Measurements from ENCODE around the gene TBX19.

The TBX19 gene

GRCh38 chr1:168279253-168279652 lies 1.4 kb upstream of the TBX19 start:
- in situ Hi-C loops (cut with MboI; ENCODE audit: low sequenced_read_pairs), result no loop called here

GRCh38 chr1:168281603-168282325 lies 1.1 kb downstream of the TBX19 start:
- in situ Hi-C loops (cut with MboI; ENCODE audit: low sequenced_read_pairs), result no loop called here

- in situ Hi-C loops (cut with MboI; ENCODE audit: low sequenced_read_pairs), result no loop called here
Measured at GRCh38 chr1:168285521-168285790, 4.8 kb downstream of the TBX19 start.

GRCh38 chr1:168285971-168286927 lies 5.6 kb downstream of the TBX19 start:
- in situ Hi-C loops (cut with MboI; ENCODE audit: low sequenced_read_pairs), result no loop called here

- in situ Hi-C loops (cut with MboI; ENCODE audit: low sequenced_read_pairs), result no loop called here
Measured at GRCh38 chr1:168287237-168287664, 6.6 kb downstream of the TBX19 start.

GRCh38 chr1:168288311-168289052 lies 7.8 kb downstream of the TBX19 start:
- in situ Hi-C loops (cut with MboI; ENCODE audit: low sequenced_read_pairs), result no loop called here

- in situ Hi-C loops (cut with MboI; ENCODE audit: low sequenced_read_pairs), result no loop called here
Measured at GRCh38 chr1:168291222-168291837, 10.7 kb downstream of the TBX19 start.

GRCh38 chr1:168293356-168293755 lies 12.7 kb downstream of the TBX19 start:
- in situ Hi-C loops (cut with MboI; ENCODE audit: low sequenced_read_pairs), result no loop called here

- in situ Hi-C loops (cut with MboI; ENCODE audit: low sequenced_read_pairs), result no loop called here
Measured at GRCh38 chr1:168295411-168296114, 14.9 kb downstream of the TBX19 start.

GRCh38 chr1:168297019-168297730 lies 16.5 kb downstream of the TBX19 start:
- in situ Hi-C loops (cut with MboI; ENCODE audit: low sequenced_read_pairs), result no loop called here

GRCh38 chr1:168298446-168298845 lies 17.8 kb downstream of the TBX19 start:
- in situ Hi-C loops (cut with MboI; ENCODE audit: low sequenced_read_pairs), result no loop called here

GRCh38 chr1:168300626-168301025 lies 19.9 kb downstream of the TBX19 start:
- in situ Hi-C loops (cut with MboI; ENCODE audit: low sequenced_read_pairs), result no loop called here

- in situ Hi-C loops (cut with MboI; ENCODE audit: low sequenced_read_pairs), result no loop called here
Measured at GRCh38 chr1:168301664-168302320, 21.1 kb downstream of the TBX19 start.

GRCh38 chr1:168303716-168304540 lies 23.3 kb downstream of the TBX19 start:
- in situ Hi-C loops (cut with MboI; ENCODE audit: low sequenced_read_pairs), result no loop called here

GRCh38 chr1:168304865-168305264 lies 24.2 kb downstream of the TBX19 start:
- in situ Hi-C loops (cut with MboI; ENCODE audit: low sequenced_read_pairs), result no loop called here

- in situ Hi-C loops (cut with MboI; ENCODE audit: low sequenced_read_pairs), result no loop called here
Measured at GRCh38 chr1:168312718-168313604, 32.3 kb downstream of the TBX19 start.

- in situ Hi-C loops (cut with MboI; ENCODE audit: low sequenced_read_pairs), result no loop called here
Measured at GRCh38 chr1:168316142-168316541, 35.5 kb downstream of the TBX19 start.
